ENCODE data around the gene ENTPD7.

The ENTPD7 gene

GRCh38 chr10:99661377-99661763, 2.1 kb downstream of the ENTPD7 start:
- TF ChIP-seq GATA3 (IDR thresholded peaks at IDR 0.05; ENCODE audit: low read depth, low read length) (no peak), GATA2 (IDR thresholded peaks at IDR 0.05; ENCODE audit: low read depth, low read length) (no peak)

- TF ChIP-seq GATA2 (IDR thresholded peaks at IDR 0.05; ENCODE audit: low read depth, low read length) (no peak), GATA3 (IDR thresholded peaks at IDR 0.05; ENCODE audit: low read depth, low read length) (no peak)
Observed at GRCh38 chr10:99665304-99665703, 6.0 kb downstream of the ENTPD7 start.

- TF ChIP-seq GATA3 (IDR thresholded peaks at IDR 0.05; ENCODE audit: low read depth, low read length), result no peak
- no peak for TF ChIP-seq GATA2 (IDR thresholded peaks at IDR 0.05; ENCODE audit: low read depth, low read length)
Observed at GRCh38 chr10:99667108-99667751, 7.9 kb downstream of the ENTPD7 start.

- TF ChIP-seq GATA2 (IDR thresholded peaks at IDR 0.05; ENCODE audit: low read depth, low read length) (no peak), GATA3 (IDR thresholded peaks at IDR 0.05; ENCODE audit: low read depth, low read length) (no peak)
Observed at GRCh38 chr10:99671386-99671785, 12.1 kb downstream of the ENTPD7 start.

- TF ChIP-seq GATA3 (IDR thresholded peaks at IDR 0.05; ENCODE audit: low read depth, low read length), result no peak
- TF ChIP-seq GATA2 (IDR thresholded peaks at IDR 0.05; ENCODE audit: low read depth, low read length), result no peak
Observed at GRCh38 chr10:99672884-99673283, 13.6 kb downstream of the ENTPD7 start.

- TF ChIP-seq GATA2 (IDR thresholded peaks at IDR 0.05; ENCODE audit: low read depth, low read length) (no peak), GATA3 (IDR thresholded peaks at IDR 0.05; ENCODE audit: low read depth, low read length) (no peak)
Observed at GRCh38 chr10:99673492-99673891, 14.2 kb downstream of the ENTPD7 start.

GRCh38 chr10:99674762-99675161, 15.5 kb downstream of the ENTPD7 start:
- TF ChIP-seq GATA2 (IDR thresholded peaks at IDR 0.05; ENCODE audit: low read depth, low read length), result no peak
- no peak for TF ChIP-seq GATA3 (IDR thresholded peaks at IDR 0.05; ENCODE audit: low read depth, low read length)

- TF ChIP-seq GATA3 (IDR thresholded peaks at IDR 0.05; ENCODE audit: low read depth, low read length) (no peak), GATA2 (IDR thresholded peaks at IDR 0.05; ENCODE audit: low read depth, low read length) (no peak)
Observed at GRCh38 chr10:99676426-99676825, 17.1 kb downstream of the ENTPD7 start.

- TF ChIP-seq GATA3 (IDR thresholded peaks at IDR 0.05; ENCODE audit: low read depth, low read length), result no peak
- no peak for TF ChIP-seq GATA2 (IDR thresholded peaks at IDR 0.05; ENCODE audit: low read depth, low read length)
Observed at GRCh38 chr10:99676895-99677294, 17.6 kb downstream of the ENTPD7 start.

- no peak for TF ChIP-seq GATA2 (IDR thresholded peaks at IDR 0.05; ENCODE audit: low read depth, low read length)
- no peak for TF ChIP-seq GATA3 (IDR thresholded peaks at IDR 0.05; ENCODE audit: low read depth, low read length)
Observed at GRCh38 chr10:99678921-99679320, 19.6 kb downstream of the ENTPD7 start.

GRCh38 chr10:99681553-99681952, 22.2 kb downstream of the ENTPD7 start:
- no peak for TF ChIP-seq GATA3 (IDR thresholded peaks at IDR 0.05; ENCODE audit: low read depth, low read length)
- no peak for TF ChIP-seq GATA2 (IDR thresholded peaks at IDR 0.05; ENCODE audit: low read depth, low read length)

GRCh38 chr10:99682032-99682431, 22.7 kb downstream of the ENTPD7 start:
- no peak for TF ChIP-seq GATA2 (IDR thresholded peaks at IDR 0.05; ENCODE audit: low read depth, low read length)
- no peak for TF ChIP-seq GATA3 (IDR thresholded peaks at IDR 0.05; ENCODE audit: low read depth, low read length)

GRCh38 chr10:99682752-99683151, 23.4 kb downstream of the ENTPD7 start:
- TF ChIP-seq GATA2 (IDR thresholded peaks at IDR 0.05; ENCODE audit: low read depth, low read length) (no peak), GATA3 (IDR thresholded peaks at IDR 0.05; ENCODE audit: low read depth, low read length) (no peak)

- TF ChIP-seq GATA3 (IDR thresholded peaks at IDR 0.05; ENCODE audit: low read depth, low read length), result no peak
- no peak for TF ChIP-seq GATA2 (IDR thresholded peaks at IDR 0.05; ENCODE audit: low read depth, low read length)
Observed at GRCh38 chr10:99685597-99685967, 26.3 kb downstream of the ENTPD7 start.

- TF ChIP-seq GATA3 (IDR thresholded peaks at IDR 0.05; ENCODE audit: low read depth, low read length) (no peak), GATA2 (IDR thresholded peaks at IDR 0.05; ENCODE audit: low read depth, low read length) (no peak)
Observed at GRCh38 chr10:99689461-99689860, 30.2 kb downstream of the ENTPD7 start.
